NCI-H2081 treated with DMSO at 0.1 percent for 48 hours (cell line): Measurements from ENCODE around the gene RPL37.
"Not testable (repeated sequence)": the region's sequence is repeated elsewhere in the genome, so short reads cannot be mapped to it uniquely, and the experiment has no call there.

Source experiments
- DNase-seq: peaks from one replicate; lab custom pipeline; 2025; lab: John Stamatoyannopoulos, UW

Gene RPL37

DNA sequence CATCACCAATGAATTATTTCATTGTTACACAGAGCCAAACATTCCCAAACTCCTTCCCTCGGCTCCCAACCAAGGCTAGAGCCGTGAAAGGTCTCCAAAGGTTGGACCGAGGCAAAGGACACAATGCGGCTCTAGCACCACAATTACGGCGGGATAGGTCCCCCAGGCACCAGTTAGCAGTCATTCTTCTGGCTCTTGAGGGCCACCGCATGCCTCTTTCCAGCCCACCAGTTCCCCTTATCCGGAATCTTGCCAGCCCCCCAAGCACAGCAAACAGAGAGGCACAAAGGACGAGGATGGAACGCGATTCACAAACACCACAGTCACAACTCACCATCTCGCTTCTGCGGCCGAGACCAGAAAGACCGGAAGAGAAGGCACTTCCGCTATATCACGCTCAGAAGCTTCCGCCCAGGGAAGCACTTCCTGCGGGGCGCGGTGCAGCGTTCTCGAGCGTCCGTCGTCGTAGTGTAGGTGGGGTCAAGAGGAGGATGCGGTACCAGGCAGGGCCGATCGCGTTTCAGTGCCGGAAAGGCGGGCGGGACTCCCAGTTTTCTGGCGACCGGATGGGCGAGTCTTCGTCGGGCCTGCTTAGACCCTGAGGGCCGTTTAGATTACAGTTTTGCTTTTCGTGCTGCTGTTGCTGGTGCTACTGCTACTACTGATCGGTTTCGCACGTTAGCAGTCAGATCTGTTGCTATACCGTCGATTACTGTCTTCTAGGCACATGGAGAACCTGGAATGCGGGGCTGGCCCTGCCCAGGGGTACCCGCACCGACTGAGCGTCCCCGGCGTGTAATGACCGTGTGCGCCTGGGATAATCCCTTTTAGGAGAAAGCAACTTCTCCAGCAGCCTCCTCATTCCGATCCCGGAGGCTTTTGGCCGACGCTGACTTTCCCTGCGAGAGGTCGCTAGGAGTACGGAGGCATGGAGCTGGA lies at the start of gene RPL37:
Gene RPL37, minus strand, starts transcription at position 374 of the 939 bp plus-strand sequence. Its CDS starts 37 bp downstream, at position 337.
- peak; percentile 97 for DNase-seq

GRCh38 chr5:40883051-40883450 lies 48.0 kb upstream of the RPL37 start:
- DNase-seq, result not testable (repeated sequence)

DNA sequence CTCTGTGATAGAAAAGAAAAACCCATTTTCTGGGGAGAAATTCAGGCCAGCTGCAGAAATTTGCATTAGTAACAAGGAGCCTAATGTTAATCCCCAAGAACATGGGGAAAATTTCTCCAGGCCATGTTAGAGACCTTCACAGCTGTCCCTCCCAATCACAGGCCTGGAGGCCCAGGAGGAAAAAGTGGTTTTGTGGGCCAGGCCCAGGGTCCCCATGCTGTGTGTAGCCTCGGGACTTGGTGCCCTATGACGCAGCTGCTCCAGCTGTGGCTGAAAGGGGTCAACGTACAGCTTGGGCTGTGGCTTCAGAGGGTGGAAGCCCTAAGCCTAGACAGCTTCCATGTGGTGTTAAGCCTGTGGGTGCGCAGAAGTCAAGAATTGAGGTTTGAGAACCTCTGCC lies 47.3 kb upstream of the RPL37 start:
- DNase-seq, result no peak

DNA sequence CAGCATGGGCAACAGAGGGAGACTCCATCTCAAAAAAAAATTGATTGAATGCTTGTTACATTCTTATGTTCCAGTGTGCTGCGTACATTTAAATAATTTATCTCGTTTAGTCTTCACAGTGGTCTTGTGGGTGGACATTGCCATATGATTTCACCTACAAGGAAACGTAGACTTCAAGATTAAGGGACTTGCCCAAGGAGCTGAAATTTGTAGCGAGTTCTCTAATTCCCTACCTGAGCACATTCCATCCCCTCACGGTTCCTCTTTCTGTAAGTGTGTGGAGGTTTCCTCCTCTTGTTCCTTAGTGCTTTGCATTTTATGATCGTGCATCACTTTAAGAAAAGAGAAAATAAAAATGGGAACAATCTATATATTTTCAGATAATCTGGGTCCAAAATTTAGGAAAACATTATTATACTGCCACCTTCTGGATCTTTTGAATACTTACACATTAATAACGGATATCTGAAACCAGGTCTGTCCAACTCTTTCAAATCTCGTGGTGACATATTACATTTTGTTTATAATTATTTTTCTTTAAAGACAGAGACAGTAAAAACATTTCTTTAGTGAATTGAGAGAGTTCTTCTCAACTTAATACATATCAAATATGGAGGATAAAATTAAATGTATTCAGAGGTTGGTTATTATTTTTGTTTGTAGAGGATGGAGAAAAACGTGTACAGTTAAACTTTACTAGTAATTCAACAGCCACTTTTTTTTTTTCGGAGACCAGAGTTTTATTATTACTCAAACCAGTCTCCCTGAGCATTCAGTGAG lies 44.3 kb upstream of the RPL37 start:
- DNase-seq, result peak; percentile 28

GRCh38 chr5:40877371-40877988 lies 42.5 kb upstream of the RPL37 start:
- DNase-seq, result no peak

GRCh38 chr5:40875958-40876357 lies 40.9 kb upstream of the RPL37 start:
- no peak for DNase-seq

- DNase-seq, result no peak
Measured at GRCh38 chr5:40873286-40873880, 38.4 kb upstream of the RPL37 start.

GRCh38 chr5:40872253-40872652 lies 37.2 kb upstream of the RPL37 start:
- not testable (repeated sequence) for DNase-seq

DNA sequence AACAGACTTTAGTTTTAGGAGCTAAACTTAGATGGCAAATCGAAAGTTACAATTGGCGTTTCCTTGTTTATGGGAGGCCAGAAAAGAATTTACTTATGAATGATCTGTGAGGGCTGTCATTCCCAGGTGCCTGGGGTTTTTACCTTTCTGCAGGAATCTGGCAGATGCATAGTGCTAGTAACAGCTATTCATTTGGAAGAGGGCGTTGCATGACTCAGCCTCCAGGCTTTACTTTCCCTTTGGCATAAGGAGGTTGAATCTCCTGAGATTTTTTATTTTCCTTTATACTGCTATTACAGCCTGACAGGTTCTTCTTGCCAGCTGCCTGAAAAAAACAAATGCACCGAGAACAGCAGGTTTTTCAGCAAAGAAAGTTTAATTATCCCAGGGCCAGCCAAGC lies 36.2 kb upstream of the RPL37 start:
- DNase-seq, result no peak

GRCh38 chr5:40869384-40869783 lies 34.4 kb upstream of the RPL37 start:
- no peak for DNase-seq

DNA sequence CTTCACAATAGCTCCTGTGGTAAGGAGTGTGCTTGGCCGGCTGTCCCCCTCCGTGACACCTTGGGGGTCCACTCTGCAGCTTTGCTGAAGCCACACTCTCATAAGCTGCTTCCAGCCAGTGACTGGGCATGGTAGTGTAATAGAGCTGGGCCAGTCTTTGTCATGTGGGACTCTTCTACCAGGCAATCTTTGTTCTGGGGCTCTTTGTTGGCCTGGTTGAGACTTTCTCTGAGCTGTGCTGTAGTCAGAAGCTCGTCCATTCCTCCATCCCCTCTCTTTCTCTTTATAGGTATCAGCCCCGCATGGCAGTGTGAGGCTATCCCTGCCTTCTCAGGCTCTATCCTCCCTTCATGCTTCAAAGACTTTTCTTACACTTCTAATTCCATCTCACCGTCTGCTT lies 31.8 kb upstream of the RPL37 start:
- no peak for DNase-seq

- not testable (repeated sequence) for DNase-seq
Measured at GRCh38 chr5:40865004-40865403, 30.0 kb upstream of the RPL37 start.

- DNase-seq, result no peak
Measured at GRCh38 chr5:40860711-40861110, 25.7 kb upstream of the RPL37 start.

DNA sequence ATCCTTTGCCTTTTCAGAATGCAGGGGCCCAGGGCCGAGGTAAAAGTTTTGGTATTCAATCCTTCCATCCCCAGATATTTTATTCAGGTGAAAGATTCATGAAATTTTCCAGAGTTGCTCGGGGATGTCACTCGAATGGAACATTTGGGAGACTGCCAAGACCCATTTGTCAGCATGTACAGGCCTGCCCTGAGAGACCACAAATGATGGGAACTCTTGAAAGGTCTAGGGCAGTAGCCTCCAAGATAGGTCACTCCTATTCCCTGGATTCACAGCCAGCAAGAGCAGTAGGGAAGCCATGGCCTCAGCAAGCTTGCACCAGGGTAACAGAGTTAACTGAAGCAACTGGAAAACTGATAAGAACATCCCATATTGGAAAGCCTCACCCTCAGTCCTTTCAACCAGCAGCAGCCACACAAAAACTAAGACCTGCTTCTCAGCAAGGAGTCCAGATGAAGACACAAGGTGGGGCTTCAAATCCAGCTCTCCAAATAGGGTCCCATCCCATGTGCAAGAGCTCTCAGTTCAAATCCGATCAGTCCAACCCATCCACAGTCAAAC lies 18.7 kb upstream of the RPL37 start:
- no peak for DNase-seq

DNA sequence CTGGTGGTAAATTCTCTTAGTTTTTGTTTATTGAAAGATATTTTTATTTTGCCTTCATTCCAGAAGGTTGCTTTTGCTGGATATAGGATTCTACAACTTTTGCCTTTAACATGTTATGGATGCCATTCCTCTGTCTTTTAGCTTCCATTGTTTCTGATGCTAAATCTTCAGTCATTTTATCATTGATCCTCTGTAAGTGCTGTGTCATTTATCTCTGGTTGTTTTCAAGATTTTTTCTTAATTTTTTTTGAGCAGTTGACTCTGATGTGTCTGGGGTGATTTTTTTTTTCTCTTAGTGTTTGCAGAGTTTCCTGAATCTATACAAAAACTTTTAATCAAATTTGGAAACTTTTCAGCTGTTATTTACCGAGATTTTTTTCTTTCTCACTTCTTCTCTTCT lies 12.5 kb upstream of the RPL37 start:
- no peak for DNase-seq

- no peak for DNase-seq
Measured at GRCh38 chr5:40846371-40846770, 11.3 kb upstream of the RPL37 start.

DNA sequence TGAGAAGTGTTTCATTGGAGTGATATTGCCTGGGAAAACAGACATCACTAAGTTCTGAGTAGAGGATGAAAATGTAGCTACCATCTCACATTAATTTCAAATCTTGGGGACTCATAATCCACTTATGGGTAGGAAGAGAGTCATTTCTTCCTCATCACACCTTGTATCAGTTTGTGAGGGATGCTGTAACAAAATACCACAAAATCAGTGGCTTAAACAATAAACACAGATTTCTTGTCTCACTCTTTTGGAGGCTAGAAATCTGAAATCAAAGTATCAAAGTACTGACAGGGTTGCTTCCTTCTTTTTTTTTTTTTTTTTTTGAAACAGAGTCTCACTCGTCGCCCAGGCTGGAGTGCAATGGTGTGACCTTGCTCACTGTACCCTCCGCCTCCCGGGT lies 9.5 kb upstream of the RPL37 start:
- no peak for DNase-seq

GRCh38 chr5:40842351-40842750 lies 7.3 kb upstream of the RPL37 start:
- DNase-seq, result no peak

- no peak for DNase-seq
Measured at GRCh38 chr5:40841068-40841805, 6.2 kb upstream of the RPL37 start, which contains the start of gene CARD6. Gene CARD6 (plus strand): TSS chr5:40841367. CDS start chr5:40841383, 16 bp downstream.

GRCh38 chr5:40838086-40838485 lies 3.1 kb upstream of the RPL37 start:
- no peak for DNase-seq

- no peak for DNase-seq
Measured at GRCh38 chr5:40834391-40834848, 602 bp downstream of the RPL37 start.
